H1 (cell line): ENCODE data around the gene SMARCB1. TPM values are rescaled to one million over a fixed set of nuclear protein-coding genes. Genes with fewer than 3 reads are reported as not detected.

Source experiments
- CTCF ChIA-PET: fragments of 300-600 bp; sonication (Branson Sonifier 250); formaldehyde crosslinking; loops from one replicate; lab custom pipeline; 2021; ENCODE audit not compliant: partially characterized antibody; lab: Charles Lee
- POLR2A ChIA-PET: fragments of 300-600 bp; sonication (Branson Sonifier 250); formaldehyde crosslinking; loops from one replicate; lab custom pipeline; 2021; ENCODE audit warnings: inconsistent platforms; ENCODE audit not compliant: partially characterized antibody; lab: Charles Lee
- DNase-seq, 2 experiments: peaks; one replicate each; pipeline versions ENCODE4 v3.0.0 to v3.0.0-alpha.2; 2010 to 2022; ENCODE audit warnings: low spot score in 2 of 2, low read depth in 1 of 2, mixed read lengths in 1 of 2
- FAIRE-seq: peaks from 2 replicates; lab custom pipeline; 2011; peaks lifted over from hg19 to GRCh38; lab: Jason Lieb, UNC
- H2AFZ ChIP-seq: 2 replicates; pipeline ENCODE4 v1.8.1; 2012; ENCODE audit warnings: low read length, inconsistent platforms
- H2AK5ac ChIP-seq: 2 replicates; pipeline ENCODE4 v1.6.1; 2013; ENCODE audit warnings: low read depth, low read length
- H2BK120ac ChIP-seq: replicated peaks from 2 replicates; pipeline ENCODE3; 2013; ENCODE audit warnings: low read depth, low read length, inconsistent platforms
- H2BK12ac ChIP-seq: 2 replicates; pipeline ENCODE4 v1.6.1; 2013; ENCODE audit warnings: low read depth, low read length
- H2BK15ac ChIP-seq: 2 replicates; pipeline ENCODE4 v1.6.1; 2013; ENCODE audit warnings: low read length
- H2BK20ac ChIP-seq: 2 replicates; pipeline ENCODE4 v1.6.1; 2013; ENCODE audit warnings: low read length
- H2BK5ac ChIP-seq: 2 replicates; pipeline ENCODE4 v1.6.1; 2013; ENCODE audit warnings: low read depth, low read length
- H3K14ac ChIP-seq: 2 replicates; pipeline ENCODE4 v1.6.1; 2013; ENCODE audit warnings: inconsistent platforms; ENCODE audit not compliant: insufficient read length
- H3K18ac ChIP-seq: 2 replicates; pipeline ENCODE4 v1.6.1; 2013; ENCODE audit warnings: low read length; ENCODE audit errors: extremely low read depth
- H3K23ac ChIP-seq: 2 replicates; pipeline ENCODE4 v1.6.1; 2013; ENCODE audit warnings: inconsistent platforms; ENCODE audit not compliant: insufficient read length
- H3K23me2 ChIP-seq: 2 replicates; pipeline ENCODE4 v1.6.1; 2013; ENCODE audit warnings: low read depth, low read length
- H3K27ac ChIP-seq: 2 replicates; pipeline ENCODE4 v1.6.1; 2011; ENCODE audit warnings: low read depth, low read length, inconsistent platforms
- H3K27me3 ChIP-seq, 4 experiments: replicated peaks in 1 of 4; 1 replicate in 1 of 4; 2 replicates in 3 of 4; pipeline versions ENCODE4 v1.6.1 to v1.8.1; 2011 to 2013; ENCODE audit warnings: low read length in 3 of 4, mild to moderate bottlenecking in 3 of 4, inconsistent platforms in 2 of 4, mixed read lengths in 2 of 4, moderate library complexity in 1 of 4; ENCODE audit not compliant: control insufficient read depth in 3 of 4, insufficient read depth in 3 of 4; ENCODE audit errors: extremely low read depth in 1 of 4
- H3K36me3 ChIP-seq, 4 experiments: 2 replicates each; pipeline versions ENCODE4 v1.6.1 to v1.8.1; 2011 to 2013; ENCODE audit warnings: mild to moderate bottlenecking in 4 of 4, low read length in 3 of 4, moderate library complexity in 2 of 4, control low read depth in 1 of 4, inconsistent platforms in 1 of 4; ENCODE audit not compliant: insufficient read depth in 4 of 4, control insufficient read depth in 2 of 4
- H3K4ac ChIP-seq: replicated peaks from 2 replicates; pipeline ENCODE3; 2013; ENCODE audit warnings: low read length, low read depth, mixed read lengths, inconsistent platforms; ENCODE audit not compliant: insufficient read length
- H3K4me1 ChIP-seq, 4 experiments: replicated peaks in 1 of 4; 1 replicate in 1 of 4; 2 replicates in 3 of 4; pipeline versions ENCODE4 v1.6.1 to v1.8.1; 2011 to 2013; ENCODE audit warnings: low read length in 3 of 4, inconsistent platforms in 2 of 4, mixed read lengths in 1 of 4; ENCODE audit not compliant: insufficient read depth in 4 of 4, control insufficient read depth in 3 of 4
- H3K4me2 ChIP-seq, 2 experiments: 2 replicates each; pipeline versions ENCODE4 v1.6.1 to v1.8.1; 2011 to 2013; ENCODE audit warnings: low read depth in 2 of 2, low read length in 2 of 2, control low read depth in 1 of 2, inconsistent platforms in 1 of 2, mild to moderate bottlenecking in 1 of 2; ENCODE audit not compliant: insufficient read depth in 1 of 2
- H3K4me3 ChIP-seq, 4 experiments: fragments of 200-600, 300-600 bp in 1 of 4; sonication (generic), shearing (Covaris generic), sonication (Bioruptor Twin) in 1 of 4; 2 replicates each; pipeline versions ENCODE4 v1.5.1 to v1.8.1; 2011 to 2016; ENCODE audit warnings: low read length in 4 of 4, low read depth in 3 of 4, control low read depth in 2 of 4, inconsistent platforms in 2 of 4, mild to moderate bottlenecking in 2 of 4, mixed read lengths in 1 of 4, moderate library complexity in 1 of 4; ENCODE audit not compliant: insufficient read depth in 2 of 4; ENCODE audit errors: extremely low read depth in 1 of 4
- H3K56ac ChIP-seq: replicated peaks from 2 replicates; pipeline ENCODE3; 2013; ENCODE audit warnings: low read depth, mild to moderate bottlenecking, mixed read lengths, low read length, inconsistent platforms; ENCODE audit not compliant: insufficient read length
- H3K79me1 ChIP-seq: 2 replicates; pipeline ENCODE4 v1.6.1; 2013; ENCODE audit warnings: low read depth, low read length, control low read depth
- H3K79me2 ChIP-seq, 2 experiments: 2 replicates each; pipeline versions ENCODE4 v1.6.1 to v1.8.1; 2012 to 2013; ENCODE audit warnings: low read length in 2 of 2, mild to moderate bottlenecking in 2 of 2, inconsistent platforms in 1 of 2; ENCODE audit not compliant: insufficient read depth in 2 of 2, control insufficient read depth in 1 of 2
- H3K9ac ChIP-seq, 4 experiments: replicated peaks in 1 of 4; 1 replicate in 1 of 4; 2 replicates in 3 of 4; pipeline versions ENCODE4 v1.6.1 to v1.8.1; 2011 to 2013; ENCODE audit warnings: low read depth in 3 of 4, low read length in 3 of 4, control low read depth in 2 of 4, mild to moderate bottlenecking in 2 of 4, moderate library complexity in 2 of 4, inconsistent platforms in 1 of 4; ENCODE audit errors: extremely low read depth in 1 of 4
- H3K9me3 ChIP-seq, 2 experiments: 2 replicates each; pipeline versions ENCODE4 v1.6.1 to v1.8.1; 2012 to 2013; ENCODE audit warnings: mild to moderate bottlenecking in 2 of 2, moderate library complexity in 2 of 2, control low read depth in 1 of 2, inconsistent platforms in 1 of 2, low read depth in 1 of 2, low read length in 1 of 2, mixed read lengths in 1 of 2; ENCODE audit not compliant: insufficient read depth in 2 of 2
- H4K20me1 ChIP-seq, 2 experiments: replicated peaks in 1 of 2; 2 replicates each; pipeline versions ENCODE3 to v1.8.1; 2011 to 2013; ENCODE audit warnings: inconsistent platforms in 2 of 2, low read length in 2 of 2, mild to moderate bottlenecking in 1 of 2; ENCODE audit not compliant: insufficient read depth in 2 of 2, control insufficient read depth in 1 of 2
- H4K5ac ChIP-seq: 2 replicates; pipeline ENCODE4 v1.6.1; 2013; ENCODE audit warnings: low read length, low read depth, mixed read lengths, inconsistent platforms; ENCODE audit not compliant: insufficient read length
- H4K8ac ChIP-seq: 2 replicates; pipeline ENCODE4 v1.8.0; 2013; ENCODE audit warnings: mild to moderate bottlenecking, moderate library complexity, low read length, inconsistent platforms; ENCODE audit not compliant: insufficient read depth; ENCODE audit errors: extremely low read depth
- H4K91ac ChIP-seq: replicated peaks from 2 replicates; pipeline ENCODE3; 2013; ENCODE audit warnings: low read length, mixed read lengths, inconsistent platforms; ENCODE audit not compliant: insufficient read length
- ATF3 ChIP-seq: IDR thresholded peaks from 2 replicates; pipeline ENCODE4 v1.6.1; 2011; ENCODE audit warnings: low read depth, mild to moderate bottlenecking, low read length; ENCODE audit not compliant: insufficient read depth
- BACH1 ChIP-seq: IDR thresholded peaks from 2 replicates; pipeline ENCODE4 v1.6.1; 2012; ENCODE audit warnings: low read length, improper control_type of control experiment
- CHD2 ChIP-seq: IDR thresholded peaks from 2 replicates; pipeline ENCODE4 v1.6.1; 2012; ENCODE audit warnings: low read length, improper control_type of control experiment
- RBBP5 ChIP-seq: IDR thresholded peaks from 2 replicates; pipeline ENCODE4 v1.7.1; 2012; ENCODE audit warnings: low read depth, mild to moderate bottlenecking, inconsistent platforms, low read length, moderate library complexity, borderline replicate concordance
- SIRT6 ChIP-seq: IDR thresholded peaks from one replicate; pipeline ENCODE4 v1.7.1; 2012; ENCODE audit warnings: low read length, inconsistent platforms
- SIX5 ChIP-seq: IDR thresholded peaks from 2 replicates; pipeline ENCODE4 v1.6.1; 2011; ENCODE audit warnings: mild to moderate bottlenecking, low read depth, low read length
- SRF ChIP-seq: IDR thresholded peaks from 2 replicates; pipeline ENCODE4 v1.6.1; 2011; ENCODE audit warnings: mild to moderate bottlenecking, low read depth, low read length, moderate library complexity
- TBP ChIP-seq: IDR thresholded peaks from 2 replicates; pipeline ENCODE4 v1.6.1; 2011; ENCODE audit warnings: low read depth, low read length, improper control_type of control experiment
- TCF12 ChIP-seq: IDR thresholded peaks from 2 replicates; pipeline ENCODE4 v1.6.1; 2011; ENCODE audit warnings: low read depth, mild to moderate bottlenecking, low read length
- USF2 ChIP-seq: IDR thresholded peaks from 2 replicates; pipeline ENCODE4 v1.6.1; 2011; ENCODE audit warnings: low read length, improper control_type of control experiment
- ZNF274 ChIP-seq: IDR thresholded peaks from 2 replicates; pipeline ENCODE4 v1.7.0; 2012; ENCODE audit warnings: low read length, borderline replicate concordance; ENCODE audit errors: extremely low read depth
- WGBS, 2 experiments: shearing (Covaris generic) in 1 of 2; methylation state at CpG; one replicate each; pipeline versions ENCODE4 v1.1.6 to v1.1.7; 2013 to 2015; ENCODE audit warnings: low lambda C conversion rate in 2 of 2, mixed read lengths in 2 of 2, inconsistent platforms in 1 of 2, low coverage in 1 of 2, missing lambda C conversion rate in 1 of 2; ENCODE audit not compliant: insufficient replicate concordance in 2 of 2, insufficient coverage in 1 of 2, insufficient read length in 1 of 2; ENCODE audit errors: extremely low coverage in 1 of 2, missing lambda C conversion rate in 1 of 2; 5-methylcytosine and 5-hydroxymethylcytosine counted together
- polyA plus RNA-seq, 7 experiments: library from polyadenylated mRNA; depleted of rRNA in 3 of 7; stranded (reverse) in 5 of 7; unstranded in 2 of 7; fragments of >200 nt in 5 of 7; fragments of 200-250 nt in 2 of 7; gene quantifications; 1 replicate in 5 of 7; 2 replicates in 1 of 7; 4 replicates in 1 of 7; pipeline versions ENCODE4 v1.2.1 to v1.2.3, GENCODE V29; 2011 to 2013; ENCODE audit warnings: missing spikeins in 2 of 7, mixed read lengths in 2 of 7
- total RNA-seq: library from RNA; stranded (reverse); fragmentation: NEBNext Ultra II Directional; extraction: Animal tissue kit (Norgen Biotek cat#: 25700); gene quantifications from 2 replicates; pipeline ENCODE4 v1.2.1, GENCODE V29; 2021

SMARCB1 gene
- total and polyA plus RNA-seq, 2 of the 8 experiments (the other 6 are each of a cell fraction or from before 2014, with no cell fraction given) = 116 to 145 TPM

- H2BK20ac ChIP-seq = no peak overlapping the region
- peaks cover 22 to 56% of the 10 kb centered on the region in 2 experiments for H3K79me2 ChIP-seq
- no peak overlapping the region for H2AFZ ChIP-seq
- peaks cover 3% of the 10 kb centered on the region; the same call in 1 of the 2 replicates for H3K23me2 ChIP-seq
- H3K36me3 ChIP-seq = peaks cover 9 to 23% (median 17%) of the 10 kb centered on the region in 4 experiments; a peak in 7 of 8 replicates
- H3K14ac ChIP-seq = no peak overlapping the region
- no peak overlapping the region for H3K4ac ChIP-seq
- no peak overlapping the region for H3K9ac ChIP-seq
- no peak overlapping the region for H2AK5ac ChIP-seq
- DNase-seq = no peak
- no peak overlapping the region for H3K4me3 ChIP-seq
- no peak overlapping the region for H2BK15ac ChIP-seq
- no peaks in the 10 kb centered on the region for H3K9me3 ChIP-seq
- no peak overlapping the region for H3K23ac ChIP-seq
- H4K20me1 ChIP-seq = peaks cover 4 to 24% of the 10 kb centered on the region in 2 experiments
- no peak for FAIRE-seq
- H3K18ac ChIP-seq = no peak overlapping the region
- ChIA-PET CTCF (interaction anchor here (6.4 kb wide), 1 partner anchor 21 kb away, joined by 47 read pairs; the partner anchor contains the start of genes CHCHD10 and MMP11), POLR2A (no interaction called here)
- no peak overlapping the region for H4K5ac ChIP-seq
- no peak overlapping the region for H4K8ac ChIP-seq
- H3K4me2 ChIP-seq = no peak overlapping the region
- no peak overlapping the region for H2BK5ac ChIP-seq
- H4K91ac ChIP-seq = no peak overlapping the region
- H3K27me3 ChIP-seq = no peaks in the 10 kb centered on the region
- H3K56ac ChIP-seq = no peak overlapping the region
- H3K4me1 ChIP-seq = peaks cover 0 to 10% (median 4%) of the 10 kb centered on the region in 4 experiments; a peak in 6 of 7 replicates
- no peak overlapping the region for H3K27ac ChIP-seq
- 84% methylated on average over 11 of the region's 11 CpGs; no CpG with 5 or more reads in 1 of the 2 experiments for WGBS, 2 experiments
- no peak overlapping the region for H2BK120ac ChIP-seq
- peaks cover 3% of the 10 kb centered on the region; the same call in 1 of the 2 replicates for H3K79me1 ChIP-seq
- H2BK12ac ChIP-seq = no peak overlapping the region
- TF ChIP-seq SRF = no peak
- no peak for TF ChIP-seq TCF12
- TF ChIP-seq TBP = no peak
- TF ChIP-seq RBBP5 = no peak
- no peak for TF ChIP-seq SIRT6
- TF ChIP-seq CHD2 = no peak
- no peak for TF ChIP-seq SIX5
- TF ChIP-seq BACH1 = no peak
- no peak for TF ChIP-seq ZNF274
- TF ChIP-seq USF2 = no peak
- no peak for TF ChIP-seq ATF3
These were observed 4.3 kb downstream of the SMARCB1 start for GRCh38 chr22:23790819-23791737.
